T-cell (primary cell): Measurements from ENCODE around the gene DAP. TPM values are rescaled to one million over a fixed set of nuclear protein-coding genes. Genes with fewer than 3 reads are reported as not detected.

Experiments
- ATAC-seq, 4 experiments: fragments of 200-7000 bp in 3 of 4; fragments of 150-1000 bp in 1 of 4; cut with Tn5 transposase; replicated peaks in 1 of 4; 1 replicate in 3 of 4; 2 replicates in 1 of 4; pipeline ENCODE4 v1.10.0; 2021; ENCODE audit warnings: moderate library complexity in 3 of 4, mild to moderate bottlenecking in 2 of 4, moderate number of reproducible peaks in 1 of 4
- CTCF ChIA-PET, 2 donors: fragments of 300-600 bp; sonication (Branson Sonifier 250); formaldehyde crosslinking; loops; one replicate each; lab custom pipeline; 2022; ENCODE audit warnings: antibody characterized with exemption in 2 of 2; lab: Charles Lee
- POLR2A ChIA-PET, 2 donors: fragments of 300-600 bp; sonication (Branson Sonifier 250); formaldehyde crosslinking; loops; one replicate each; lab custom pipeline; 2022; ENCODE audit warnings: antibody characterized with exemption in 2 of 2; lab: Charles Lee
- DNase-seq, 35 experiments: peaks; one replicate each; pipeline versions ENCODE4 v3.0.0 to v3.0.0-alpha.2; 2013 to 2023
- H3K27ac ChIP-seq: one replicate; pipeline ENCODE4 v1.5.1; 2013; ENCODE audit warnings: low read length
- H3K27me3 ChIP-seq, 2 experiments: replicated peaks in 1 of 2; 1 replicate in 1 of 2; 2 replicates in 1 of 2; pipeline versions ENCODE4 v1.6.1 to v1.7.0; 2013; ENCODE audit warnings: low read length in 1 of 2, mixed read lengths in 1 of 2; ENCODE audit not compliant: control insufficient read depth in 2 of 2, insufficient read depth in 2 of 2; ENCODE audit errors: extremely low read depth in 1 of 2
- H3K36me3 ChIP-seq, 2 donors: 1 replicate in 1 of 2; 2 replicates in 1 of 2; pipeline versions ENCODE4 v1.6.1 to v1.7.0; 2013; ENCODE audit warnings: low read length in 1 of 2; ENCODE audit not compliant: control insufficient read depth in 2 of 2, insufficient read depth in 1 of 2; ENCODE audit errors: extremely low read depth in 1 of 2
- H3K4me1 ChIP-seq, 2 experiments: 1 replicate in 1 of 2; 2 replicates in 1 of 2; pipeline versions ENCODE4 v1.6.1 to v1.7.0; 2013; ENCODE audit warnings: low read length in 2 of 2, mixed read lengths in 1 of 2; ENCODE audit not compliant: insufficient read depth in 2 of 2, control insufficient read depth in 1 of 2; ENCODE audit errors: extremely low read depth in 1 of 2
- H3K4me3 ChIP-seq, 2 donors: 1 replicate in 1 of 2; 2 replicates in 1 of 2; pipeline versions ENCODE4 v1.5.1 to v1.7.0; 2013; ENCODE audit warnings: mild to moderate bottlenecking in 2 of 2, low read length in 1 of 2, moderate library complexity in 1 of 2; ENCODE audit not compliant: control insufficient read depth in 1 of 2; ENCODE audit errors: extremely low read depth in 1 of 2
- H3K9me3 ChIP-seq: 2 replicates; pipeline ENCODE4 v1.7.0; 2013
- H3K27ac Mint-ChIP-seq, 2 donors: one replicate each; pipeline ENCODE4 v1.8.0; 2020 to 2021; ENCODE audit warnings: mild to moderate bottlenecking in 2 of 2, mixed read lengths in 2 of 2
- H3K27me3 Mint-ChIP-seq, 2 donors: one replicate each; pipeline ENCODE4 v1.8.0; 2021 to 2022; ENCODE audit warnings: mixed read lengths in 2 of 2
- H3K36me3 Mint-ChIP-seq: one replicate; pipeline ENCODE4 v1.8.0; 2021; ENCODE audit warnings: mixed read lengths
- H3K4me1 Mint-ChIP-seq, 3 donors: one replicate each; pipeline ENCODE4 v1.8.0; 2020 to 2022; ENCODE audit warnings: mixed read lengths in 3 of 3, mild to moderate bottlenecking in 1 of 3
- H3K4me3 Mint-ChIP-seq, 3 donors: one replicate each; pipeline ENCODE4 v1.8.0; 2020 to 2022; ENCODE audit warnings: mild to moderate bottlenecking in 3 of 3, mixed read lengths in 3 of 3, moderate library complexity in 3 of 3
- H3K9me3 Mint-ChIP-seq, 3 donors: one replicate each; pipeline ENCODE4 v1.8.0; 2020 to 2022; ENCODE audit warnings: mixed read lengths in 3 of 3
- WGBS: methylation state at CpG from one replicate; pipeline ENCODE4 v1.1.5; 2013; ENCODE audit warnings: missing lambda C conversion rate; ENCODE audit not compliant: insufficient coverage; 5-methylcytosine and 5-hydroxymethylcytosine counted together
- total RNA-seq, 35 experiments: library from RNA in 6 of 35; stranded (reverse) in 6 of 35; fragments of 120-200 nt in 1 of 35; gene quantifications; one replicate each; pipeline versions ENCODE4 v1.2.1 to v1.2.4 and lab custom pipeline; 2013 to 2026

DAP gene
- total RNA-seq, 5 donors from 2014 or later (not counting 1 experiment from before 2014, with no cell fraction given) = 34.1 to 43.7 (median 36.3) TPM

DNA sequence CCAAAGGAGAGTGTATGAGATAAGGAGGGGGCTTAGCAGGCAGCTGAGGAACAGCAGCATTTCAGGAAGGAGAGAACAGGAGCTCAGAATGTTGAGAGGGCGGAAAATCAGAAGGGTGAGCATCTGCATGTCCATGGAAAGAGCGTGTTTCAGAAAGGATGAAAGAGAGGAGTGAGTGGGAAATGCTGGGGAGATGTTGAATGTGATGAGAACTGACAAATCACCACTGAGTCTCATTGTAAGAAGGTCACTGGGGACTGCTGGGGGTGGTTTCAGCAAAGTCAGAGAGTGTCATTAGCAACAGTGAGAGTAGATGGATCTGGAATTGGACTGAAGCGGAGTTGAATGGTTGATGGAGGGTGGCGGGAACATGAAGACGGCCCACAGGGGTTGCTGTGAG, 131.4 kb downstream of the DAP start:
- Histone ChIP-seq H3K27me3 (peaks cover 0 to 15% of the 10 kb centered on the region in 2 experiments), H3K4me3 (no peak overlapping the region), H3K9me3 (no peaks in the 10 kb centered on the region), H3K4me1 (peaks cover 4 to 43% of the 10 kb centered on the region in 2 experiments), H3K36me3 (no peaks in the 10 kb centered on the region), H3K27ac (no peak overlapping the region)
- Mint-ChIP-seq H3K9me3 (no peaks in the 10 kb centered on the region), H3K27ac (no peak overlapping the region), H3K27me3 (peaks cover 0 to 5% of the 10 kb centered on the region in 2 donors), H3K36me3 (no peaks in the 10 kb centered on the region), H3K4me3 (no peak overlapping the region), H3K4me1 (peaks cover 21 to 52% (median 23%) of the 10 kb centered on the region in 3 donors)
- no peak for ATAC-seq
- CTCF ChIA-PET = interaction anchor here (0.6 to 3.9 kb wide), 3 partner anchors 177 to 346 kb away, joined by 4 to 52 read pairs (median 22); no protein-coding TSS in a partner anchor
- WGBS = 86% methylated on average over 5 of the region's 5 CpGs
- POLR2A ChIA-PET = interaction anchor here in 1 of 2 donors (0.5 kb wide), 1 partner anchor 298 kb away, joined by 3 read pairs; no protein-coding TSS in a partner anchor
- no peak for DNase-seq

Other genes with a start within 250 kb of the DAP start
- gene ANKRD33B, start 197.2 kb downstream of the DAP start, total RNA-seq = 1 to 10 TPM; 1.0 to 4.1 (median 2.4) TPM